ENCODE data around the gene RFX5.

The RFX5 gene

GRCh38 chr1:151294742-151295462 lies 52.1 kb downstream of the RFX5 start:
- H3K9me3 ChIP-seq (ENCODE audit: control insufficient read depth, low read length): no peaks in the 10 kb centered on the region
- no peaks in the 10 kb centered on the region for H3K27me3 ChIP-seq (ENCODE audit: control insufficient read depth, insufficient read depth, low read length)
- H3K4me1 ChIP-seq: no peaks in the 10 kb centered on the region
- TF ChIP-seq CTCF (IDR thresholded peaks at IDR 0.05): no peak
- H2AFZ ChIP-seq: no peak overlapping the region
- H3K9ac ChIP-seq: no peak overlapping the region
- no peak overlapping the region for H3K4me2 ChIP-seq (ENCODE audit: low read length)
- H3K36me3 ChIP-seq (ENCODE audit: control insufficient read depth, insufficient read depth, low read length): no peaks in the 10 kb centered on the region
- no peaks in the 10 kb centered on the region for H3K79me2 ChIP-seq
- no peak overlapping the region for H3K27ac ChIP-seq
- H3K4me3 ChIP-seq (ENCODE audit: low read depth, low read length): no peak overlapping the region

GRCh38 chr1:151293093-151293492 lies 54.0 kb downstream of the RFX5 start:
- TF ChIP-seq CTCF (IDR thresholded peaks at IDR 0.05): no peak

GRCh38 chr1:151292207-151293030 lies 54.6 kb downstream of the RFX5 start:
- H3K79me2 ChIP-seq: peaks cover 4% of the 10 kb centered on the region
- no peak overlapping the region for H3K4me2 ChIP-seq (ENCODE audit: low read length)
- H3K27ac ChIP-seq: no peak overlapping the region
- no peaks in the 10 kb centered on the region for H3K9me3 ChIP-seq (ENCODE audit: control insufficient read depth, low read length)
- no peak overlapping the region for H3K9ac ChIP-seq
- no peak overlapping the region for H3K4me3 ChIP-seq (ENCODE audit: low read depth, low read length)
- no peaks in the 10 kb centered on the region for H3K4me1 ChIP-seq
- H2AFZ ChIP-seq: no peak overlapping the region
- no peaks in the 10 kb centered on the region for H3K36me3 ChIP-seq (ENCODE audit: control insufficient read depth, insufficient read depth, low read length)
- no peak for TF ChIP-seq CTCF (IDR thresholded peaks at IDR 0.05)
- H3K27me3 ChIP-seq (ENCODE audit: control insufficient read depth, insufficient read depth, low read length): no peaks in the 10 kb centered on the region

More at GRCh38 chr1:151293093-151293492, 54.0 kb downstream of the RFX5 start:
- Histone ChIP-seq H3K36me3 (ENCODE audit: control insufficient read depth, insufficient read depth, low read length) (no peaks in the 10 kb centered on the region), H3K27me3 (ENCODE audit: control insufficient read depth, insufficient read depth, low read length) (no peaks in the 10 kb centered on the region), H3K27ac (no peak overlapping the region), H3K9me3 (ENCODE audit: control insufficient read depth, low read length) (no peaks in the 10 kb centered on the region), H3K9ac (no peak overlapping the region), H3K4me3 (ENCODE audit: low read depth, low read length) (no peak overlapping the region), H2AFZ (no peak overlapping the region), H3K4me2 (ENCODE audit: low read length) (no peak overlapping the region), H3K79me2 (peaks cover 4% of the 10 kb centered on the region), H3K4me1 (no peaks in the 10 kb centered on the region)

GRCh38 chr1:151290709-151291303 lies 56.2 kb downstream of the RFX5 start:
- no peaks in the 10 kb centered on the region for H3K9me3 ChIP-seq (ENCODE audit: control insufficient read depth, low read length)
- H3K4me1 ChIP-seq: no peaks in the 10 kb centered on the region
- no peaks in the 10 kb centered on the region for H3K27me3 ChIP-seq (ENCODE audit: control insufficient read depth, insufficient read depth, low read length)
- H3K27ac ChIP-seq: no peak overlapping the region
- no peak overlapping the region for H3K9ac ChIP-seq
- H3K79me2 ChIP-seq: peaks cover 4% of the 10 kb centered on the region
- H3K4me2 ChIP-seq (ENCODE audit: low read length): no peak overlapping the region
- no peak for TF ChIP-seq CTCF (IDR thresholded peaks at IDR 0.05)
- no peaks in the 10 kb centered on the region for H3K36me3 ChIP-seq (ENCODE audit: control insufficient read depth, insufficient read depth, low read length)
- H2AFZ ChIP-seq: no peak overlapping the region
- H3K4me3 ChIP-seq (ENCODE audit: low read depth, low read length): no peak overlapping the region

Data from parathyroid adenoma (tissue), 2 donors.